Measurements from ENCODE around the gene ANKS4B. TPM values are rescaled to one million over a fixed set of nuclear protein-coding genes. Genes with fewer than 3 reads are reported as not detected.

Gene ANKS4B
- total RNA-seq, 1 experiment from 2014 or later = 0.07 TPM

GRCh38 chr16:21211486-21211885 lies 22.0 kb upstream of the ANKS4B start, which contains the start of gene ZP2 (continued):
- TF ChIP-seq AFF4 (CRISPR knock-in tag; IDR thresholded peaks at IDR 0.05; ENCODE audit: borderline replicate concordance) = no peak
- TF ChIP-seq, protein P1, sequence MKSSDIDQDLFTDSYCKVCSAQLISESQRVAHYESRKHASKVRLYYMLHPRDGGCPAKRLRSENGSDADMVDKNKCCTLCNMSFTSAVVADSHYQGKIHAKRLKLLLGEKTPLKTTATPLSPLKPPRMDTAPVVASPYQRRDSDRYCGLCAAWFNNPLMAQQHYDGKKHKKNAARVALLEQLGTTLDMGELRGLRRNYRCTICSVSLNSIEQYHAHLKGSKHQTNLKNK (CRISPR knock-in tag; IDR thresholded peaks at IDR 0.05) = no peak
- TF ChIP-seq KAT7 (CRISPR knock-in tag; IDR thresholded peaks at IDR 0.05; ENCODE audit: borderline replicate concordance) = no peak
- TF ChIP-seq, protein P2, sequence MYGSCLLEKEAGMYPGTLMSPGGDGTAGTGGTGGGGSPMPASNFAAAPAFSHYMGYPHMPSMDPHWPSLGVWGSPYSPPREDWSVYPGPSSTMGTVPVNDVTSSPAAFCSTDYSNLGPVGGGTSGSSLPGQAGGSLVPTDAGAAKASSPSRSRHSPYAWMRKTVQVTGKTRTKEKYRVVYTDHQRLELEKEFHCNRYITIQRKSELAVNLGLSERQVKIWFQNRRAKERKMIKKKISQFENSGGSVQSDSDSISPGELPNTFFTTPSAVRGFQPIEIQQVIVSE (CRISPR knock-in tag; IDR thresholded peaks at IDR 0.05; ENCODE audit: borderline replicate concordance) = no peak
- TF ChIP-seq MAX (CRISPR knock-in tag; IDR thresholded peaks at IDR 0.05) = no peak
- no peak for TF ChIP-seq ZNF416 (CRISPR knock-in tag; IDR thresholded peaks at IDR 0.05)
- TF ChIP-seq USF2 (CRISPR knock-in tag; IDR thresholded peaks at IDR 0.05) = no peak
- TF ChIP-seq ZNF138 (CRISPR knock-in tag; conservative IDR thresholded peaks at IDR 0.05) = no peak
- TF ChIP-seq ELF4 (CRISPR knock-in tag; IDR thresholded peaks at IDR 0.05; ENCODE audit: low read depth) = no peak

DNA sequence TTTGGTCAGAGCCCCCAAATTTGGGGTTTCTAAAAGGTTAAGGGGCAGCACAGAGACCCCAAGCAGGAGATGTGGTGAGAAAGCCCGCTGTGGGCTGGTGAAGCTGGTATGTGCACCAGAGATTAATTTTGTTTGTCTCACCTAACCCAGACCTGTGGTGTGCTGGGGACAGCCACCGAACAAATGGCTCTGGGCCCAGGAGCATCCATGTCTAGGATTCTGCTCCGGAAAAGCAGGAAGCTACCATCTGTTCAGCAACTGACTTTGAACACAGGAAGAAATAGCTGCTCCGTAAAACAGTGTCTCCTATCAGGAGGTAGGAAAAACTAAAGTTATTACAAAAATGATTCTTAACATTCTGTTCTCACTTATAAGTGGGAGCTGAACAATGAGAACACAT lies 19.4 kb upstream of the ANKS4B start:
- Mint-ChIP-seq H3K9me3 (peaks cover 3% of the 10 kb centered on the region), H3K36me3 (no peaks in the 10 kb centered on the region), H3K4me1 (peaks cover 10% of the 10 kb centered on the region; the same call in 1 of the 2 replicates), H3K27me3 (ENCODE audit: low read depth) (no peaks in the 10 kb centered on the region), H3K4me3 (no peak overlapping the region), H3K27ac (no peak overlapping the region)
- DNase-seq (ENCODE audit: low spot score) = no peak
- no peak for TF ChIP-seq HMGA2 (CRISPR knock-in tag; IDR thresholded peaks at IDR 0.05)
- no peak for TF ChIP-seq ERG (CRISPR knock-in tag; IDR thresholded peaks at IDR 0.05)
- no peak for TF ChIP-seq NFE2L1 (CRISPR knock-in tag; IDR thresholded peaks at IDR 0.05)
- TF ChIP-seq ELF4 (CRISPR knock-in tag; IDR thresholded peaks at IDR 0.05; ENCODE audit: low read depth) = no peak
- no peak for TF ChIP-seq ZNF121 (CRISPR knock-in tag; IDR thresholded peaks at IDR 0.05)
- TF ChIP-seq, protein P3, sequence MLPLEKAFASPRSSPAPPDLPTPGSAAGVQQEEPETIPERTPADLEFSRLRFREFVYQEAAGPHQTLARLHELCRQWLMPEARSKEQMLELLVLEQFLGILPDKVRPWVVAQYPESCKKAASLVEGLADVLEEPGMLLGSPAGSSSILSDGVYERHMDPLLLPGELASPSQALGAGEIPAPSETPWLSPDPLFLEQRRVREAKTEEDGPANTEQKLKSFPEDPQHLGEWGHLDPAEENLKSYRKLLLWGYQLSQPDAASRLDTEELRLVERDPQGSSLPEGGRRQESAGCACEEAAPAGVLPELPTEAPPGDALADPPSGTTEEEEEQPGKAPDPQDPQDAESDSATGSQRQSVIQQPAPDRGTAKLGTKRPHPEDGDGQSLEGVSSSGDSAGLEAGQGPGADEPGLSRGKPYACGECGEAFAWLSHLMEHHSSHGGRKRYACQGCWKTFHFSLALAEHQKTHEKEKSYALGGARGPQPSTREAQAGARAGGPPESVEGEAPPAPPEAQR (CRISPR knock-in tag; IDR thresholded peaks at IDR 0.05) = no peak
- TF ChIP-seq CBFB (CRISPR knock-in tag; IDR thresholded peaks at IDR 0.05; ENCODE audit: low read depth) = no peak
- no peak for TF ChIP-seq ZNF317 (CRISPR knock-in tag; IDR thresholded peaks at IDR 0.05; ENCODE audit: borderline replicate concordance, low read depth)
- no peak for TF ChIP-seq SMAD3 (CRISPR knock-in tag; IDR thresholded peaks at IDR 0.05; ENCODE audit: borderline replicate concordance)
- TF ChIP-seq RORB (CRISPR knock-in tag; IDR thresholded peaks at IDR 0.05) = no peak
- no peak for TF ChIP-seq ZNF138 (CRISPR knock-in tag; conservative IDR thresholded peaks at IDR 0.05)
- TF ChIP-seq NR2C2 (CRISPR knock-in tag; IDR thresholded peaks at IDR 0.05) = no peak
- ChIA-PET POLR2A (no interaction called here), CTCF (no interaction called here)
- no peak for ATAC-seq

Data from WTC11 (cell line).